ENCODE results near the gene PCDHGA4.

Gene PCDHGA4

GRCh38 chr5:141402553-141403243 lies 47.9 kb downstream of the PCDHGA4 start, which contains the start of gene PCDHGA9:
PCDHGA9 (plus strand) TSS chr5:141402778; CDS start chr5:141402953, 175 bp downstream.
- in situ Hi-C loops (cut with MboI; ENCODE audit: low pct_unique_long_range_greater_than_20kb, low sequenced_read_pairs): no loop called here
- DNase-seq: peak; percentile 3

- in situ Hi-C loops (cut with MboI; ENCODE audit: low pct_unique_long_range_greater_than_20kb, low sequenced_read_pairs): no loop called here
- DNase-seq: no peak
Measured at GRCh38 chr5:141403387-141403786, 48.6 kb downstream of the PCDHGA4 start.

Data from KBM-7 (cell line).